GM21515 (cell line): Measurements from ENCODE around the gene LMCD1.
A peak's percentile ranks its signal among the peaks of the same experiment; 100 is the strongest.

Experiments used
- ATAC-seq: cut with Tn5 transposase; IDR thresholded peaks from one replicate; pipeline ENCODE4 v1.9.1; 2021; ENCODE audit not compliant: unreplicated experiment

The LMCD1 gene

GRCh38 chr3:8608041-8608790, 106.6 kb downstream of the LMCD1 start:
- ATAC-seq, result no peak

GRCh38 chr3:8608791-8609467, 107.3 kb downstream of the LMCD1 start:
- ATAC-seq, result no peak

- ATAC-seq, result no peak
Observed at GRCh38 chr3:8610951-8611350, 109.3 kb downstream of the LMCD1 start.

- ATAC-seq, result no peak
Observed at GRCh38 chr3:8617921-8618320, 116.3 kb downstream of the LMCD1 start.

- no peak for ATAC-seq
Observed at GRCh38 chr3:8618950-8619349, 117.3 kb downstream of the LMCD1 start.

- ATAC-seq, result no peak
Observed at GRCh38 chr3:8619548-8619947, 117.9 kb downstream of the LMCD1 start.

- no peak for ATAC-seq
Observed at GRCh38 chr3:8621141-8621540, 119.5 kb downstream of the LMCD1 start.

GRCh38 chr3:8621872-8622271, 120.2 kb downstream of the LMCD1 start:
- ATAC-seq, result no peak

- peak; percentile 90 for ATAC-seq
Observed at GRCh38 chr3:8622873-8623691, 121.5 kb downstream of the LMCD1 start.

GRCh38 chr3:8623741-8624140, 122.1 kb downstream of the LMCD1 start:
- no peak for ATAC-seq
